Effector CD8-positive, alpha-beta T cell (primary cell): ENCODE measurements around the gene SYT3.

Experiments used
- DNase-seq: peaks from one replicate; lab custom pipeline; 2025; lab: John Stamatoyannopoulos, UW

SYT3 gene

DNA sequence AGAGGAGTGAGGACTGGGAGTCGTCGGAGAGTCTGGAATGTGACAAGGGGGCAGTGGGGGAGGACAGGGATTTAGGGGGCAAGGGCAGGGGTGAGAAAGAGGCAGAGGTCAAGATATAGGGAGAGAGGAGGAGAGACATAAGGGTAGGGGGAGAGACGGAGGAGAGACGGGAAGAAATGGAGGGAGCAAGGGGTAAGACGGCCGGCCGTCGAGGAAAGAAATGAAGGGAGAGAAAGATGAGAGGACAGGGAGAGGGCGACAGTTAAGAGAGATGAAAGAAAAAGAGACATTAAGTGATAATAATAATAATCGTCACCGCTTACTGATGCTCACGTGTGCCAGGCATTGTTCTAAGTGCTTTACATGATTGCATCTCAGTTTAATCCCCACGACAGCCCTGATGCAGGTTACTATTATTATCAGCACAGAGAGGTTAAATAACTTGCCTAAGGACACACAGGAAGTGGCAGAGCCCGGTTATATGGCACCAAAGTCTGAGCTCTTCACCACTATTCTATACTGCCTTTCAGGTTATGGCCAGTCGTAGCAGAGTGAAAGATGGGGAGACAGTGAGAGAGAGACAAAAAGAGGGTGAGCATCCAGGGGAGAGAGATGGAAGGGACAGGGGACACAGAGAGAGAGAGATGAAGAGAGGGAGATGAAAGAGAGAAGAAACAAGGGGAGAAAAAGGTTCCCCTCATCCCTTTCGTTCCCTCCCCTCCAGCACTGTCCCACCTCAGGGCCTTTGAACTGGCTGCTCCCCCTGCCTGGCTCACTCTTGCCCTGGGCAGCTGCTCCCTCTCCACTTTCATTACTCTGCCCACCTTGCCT, 23.2 kb upstream of the SYT3 start:
- no peak for DNase-seq

DNA sequence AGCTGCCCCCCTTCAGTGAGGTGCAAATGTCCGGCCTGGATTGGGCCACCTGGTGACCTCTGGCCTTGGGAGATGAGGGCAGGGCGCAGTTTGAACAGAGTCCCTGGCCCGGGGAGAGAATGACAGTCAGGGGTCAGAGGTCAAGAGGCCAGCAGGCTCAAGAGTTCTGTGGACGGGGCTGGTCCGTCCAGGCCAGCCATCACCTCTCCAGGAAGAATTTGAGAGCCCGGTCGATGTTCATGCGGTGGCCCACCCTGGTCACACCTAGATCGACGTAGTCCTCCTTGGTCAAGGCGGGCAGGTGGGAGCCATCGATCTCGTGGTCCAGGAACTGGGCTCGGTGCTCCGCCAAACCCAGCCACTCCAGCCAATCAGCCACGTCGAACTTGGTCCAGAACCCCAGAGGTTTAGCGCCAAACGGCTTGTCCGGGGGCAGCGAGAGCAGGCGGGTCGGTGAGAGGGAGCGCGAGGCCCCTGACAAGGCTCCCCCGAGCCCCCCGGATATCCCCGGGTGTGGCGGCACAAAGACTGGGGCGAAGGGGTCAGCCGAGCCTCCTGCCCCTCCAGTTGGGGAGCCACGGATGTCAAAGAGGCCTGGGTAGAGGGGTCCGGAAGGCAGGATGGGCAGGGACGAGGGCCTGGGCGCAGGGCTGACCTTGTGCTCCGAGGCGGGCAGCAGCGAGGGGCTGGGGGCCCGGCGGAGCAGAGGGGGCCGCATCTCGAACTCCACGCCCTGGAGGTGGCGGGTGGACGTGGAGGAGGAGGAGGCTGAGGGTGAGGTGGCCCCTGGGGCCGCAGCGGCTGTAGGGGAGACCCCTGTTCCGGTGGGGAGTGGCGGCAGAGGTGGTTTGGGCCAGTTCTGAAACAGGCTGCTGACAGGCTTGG, 22.3 kb upstream of the SYT3 start:
- no peak for DNase-seq

GRCh38 chr19:50661023-50661422, 21.3 kb upstream of the SYT3 start:
- DNase-seq = no peak

GRCh38 chr19:50660088-50660366, 20.3 kb upstream of the SYT3 start:
- no peak for DNase-seq

DNA sequence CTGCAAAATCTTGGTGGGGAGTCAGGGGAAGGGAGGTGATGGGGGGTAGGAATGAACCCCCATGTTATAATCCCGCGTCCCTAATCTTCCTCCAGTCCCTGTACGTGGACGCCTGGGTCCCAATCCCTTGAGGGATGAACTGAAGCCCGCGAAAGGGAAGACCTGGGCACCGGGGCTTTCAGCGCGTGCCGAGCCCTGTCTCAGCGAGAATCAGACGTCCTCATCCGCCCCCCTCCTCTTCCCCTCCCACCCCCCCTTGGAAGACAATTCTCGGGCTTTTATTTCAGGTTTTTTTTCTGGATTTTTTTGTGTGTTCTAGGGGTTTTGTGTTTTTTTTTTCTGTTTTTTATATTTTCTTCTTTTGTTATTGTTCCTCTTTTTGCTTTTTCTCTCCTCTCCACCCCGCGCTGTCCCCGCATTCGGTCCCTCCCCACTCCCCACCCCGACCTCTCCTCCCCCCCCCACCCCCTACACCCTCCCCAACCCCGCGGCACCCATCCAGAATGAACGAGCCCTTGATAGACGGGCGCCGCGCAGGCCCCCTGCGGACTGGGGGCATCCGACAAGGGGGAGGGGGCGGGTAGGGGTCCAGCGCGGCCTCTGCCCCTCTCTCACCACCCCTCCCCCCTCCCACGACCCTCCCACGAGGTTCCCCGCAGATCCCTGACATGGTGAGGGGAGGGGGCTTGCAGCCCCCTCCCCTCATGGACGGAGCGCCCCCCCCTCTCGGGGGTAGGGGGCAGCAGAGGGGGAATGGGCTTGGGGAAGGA, 19.8 kb upstream of the SYT3 start:
- DNase-seq = no peak

DNA sequence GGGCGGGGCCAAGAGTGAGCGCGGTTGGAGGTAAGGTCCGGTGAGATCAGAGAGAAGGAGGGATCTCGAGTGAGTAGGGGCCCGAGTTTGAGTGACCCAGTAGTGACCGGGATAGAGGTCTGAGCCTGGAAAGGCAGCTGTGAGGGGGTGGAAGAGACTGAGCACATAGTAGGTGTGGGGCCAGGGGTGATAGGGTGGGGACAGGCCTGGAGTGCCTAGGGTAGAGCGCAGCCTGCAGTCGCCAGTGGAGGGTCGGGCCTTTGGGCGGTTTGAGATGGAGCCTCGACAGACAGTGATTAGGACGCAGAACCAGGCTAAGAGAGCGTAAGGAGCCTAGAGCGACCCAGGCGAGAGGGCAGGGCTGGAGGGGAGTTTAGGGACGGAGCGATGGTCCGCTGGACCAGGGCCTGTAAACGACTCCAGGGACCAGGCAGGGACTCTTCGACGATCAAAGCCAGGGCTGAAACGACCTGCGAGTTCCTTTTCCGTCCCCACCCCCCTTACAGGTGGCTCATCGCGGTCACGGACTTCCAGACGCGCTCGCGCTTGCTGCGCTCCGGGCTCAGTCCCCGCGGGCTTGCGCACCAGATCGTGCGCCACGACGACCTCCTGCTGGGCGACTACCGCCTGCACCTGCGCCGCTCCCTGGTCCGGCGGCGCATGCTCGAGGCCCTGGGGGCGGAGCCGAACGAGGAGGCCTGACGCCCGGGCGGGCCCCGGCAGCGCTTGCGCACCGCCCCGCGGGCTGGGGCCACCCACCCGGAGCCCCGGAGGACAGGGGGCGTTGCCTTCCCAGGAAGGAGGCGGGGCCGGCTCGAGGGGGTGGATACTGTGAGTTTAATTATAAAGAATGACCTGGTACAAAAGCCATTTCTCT, 19.0 kb upstream of the SYT3 start:
- DNase-seq = peak; percentile 60

DNA sequence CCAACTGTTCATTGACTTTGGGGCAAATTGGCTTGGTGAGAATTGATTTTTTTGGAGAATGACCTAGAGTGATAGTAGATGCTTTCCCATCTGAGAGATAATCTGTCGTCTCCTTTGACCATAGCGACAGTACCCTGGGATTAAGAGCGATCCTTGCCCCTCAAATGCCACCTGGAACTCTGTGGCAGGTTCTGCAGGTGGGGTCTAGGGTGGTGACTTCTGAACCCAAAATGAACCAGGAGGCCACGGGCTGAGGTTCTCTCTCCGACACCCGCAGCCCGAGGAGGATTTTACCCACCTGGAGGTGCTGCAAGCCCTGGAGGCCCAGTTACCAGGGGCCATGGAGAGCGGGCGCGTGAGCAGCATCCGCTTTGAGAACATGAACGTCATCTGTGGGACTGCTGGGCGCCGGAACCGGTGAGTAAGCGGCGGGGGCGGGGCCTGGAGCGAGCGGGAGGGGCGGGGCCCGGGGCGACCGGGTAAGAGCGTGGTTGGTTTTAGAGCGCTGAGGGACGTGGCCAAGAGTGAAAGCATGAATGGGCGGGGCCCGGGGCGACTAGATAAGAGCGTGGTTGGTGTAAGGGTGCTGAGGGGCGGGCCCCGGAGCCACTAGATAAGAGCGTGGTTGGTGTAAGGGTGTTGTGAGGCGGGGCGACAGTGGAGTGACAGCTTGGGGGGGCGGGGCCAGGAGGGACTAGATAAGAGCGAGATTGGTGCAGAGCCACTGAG, 18.2 kb upstream of the SYT3 start:
- peak; percentile 68 for DNase-seq

GRCh38 chr19:50657222-50657669, 17.6 kb upstream of the SYT3 start:
- no peak for DNase-seq

GRCh38 chr19:50654882-50655281, 15.2 kb upstream of the SYT3 start:
- no peak for DNase-seq

GRCh38 chr19:50652722-50653121, 13.0 kb upstream of the SYT3 start:
- DNase-seq = no peak

GRCh38 chr19:50651174-50651573, 11.5 kb upstream of the SYT3 start:
- DNase-seq = no peak

DNA sequence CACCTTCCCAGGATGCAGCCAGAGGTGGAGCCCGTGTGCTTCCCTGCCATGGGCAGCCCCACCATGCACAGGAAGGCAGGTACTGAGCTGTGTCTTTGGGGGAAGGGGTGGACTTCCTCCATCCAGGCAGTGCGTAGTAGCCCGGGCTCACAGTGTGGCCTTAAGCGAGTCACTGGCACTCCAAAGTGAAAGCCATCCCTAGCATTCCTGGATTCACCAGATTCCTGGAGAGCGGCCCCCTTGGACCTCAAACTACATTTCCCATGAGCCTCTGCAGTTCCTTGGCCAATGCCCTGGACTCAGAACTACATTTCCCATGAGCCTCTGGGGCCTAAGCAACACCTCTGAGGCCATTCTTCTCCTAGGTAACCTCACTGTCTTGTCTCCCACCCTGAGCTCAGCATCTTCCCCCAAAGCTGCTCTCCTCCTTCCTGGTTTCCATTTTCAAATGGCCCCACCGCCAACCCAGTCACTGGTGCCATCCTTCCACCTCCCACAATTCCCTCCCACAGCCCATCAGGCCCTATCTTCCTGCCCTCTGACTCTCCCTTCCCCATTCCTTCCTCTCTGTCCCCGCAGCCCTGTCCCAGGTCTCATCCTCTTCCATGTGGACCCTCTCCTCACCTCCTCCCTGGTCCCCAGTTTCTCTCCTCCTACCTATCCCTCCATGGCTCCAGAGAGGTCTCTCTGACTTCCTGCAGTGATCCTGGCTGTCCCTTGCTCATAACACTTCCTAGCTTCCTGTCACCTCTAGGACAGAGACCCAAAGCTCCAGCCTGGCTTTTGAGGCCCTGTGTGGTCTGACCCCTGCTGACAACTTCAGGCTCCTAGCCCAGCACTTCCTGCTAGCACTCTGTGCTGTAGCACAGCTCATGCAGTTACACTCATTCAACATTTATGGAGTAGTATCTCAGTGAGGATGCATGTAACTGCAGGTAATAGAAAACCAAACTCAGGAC, 10.0 kb upstream of the SYT3 start, which contains the start of gene C19orf81:
TSS of gene C19orf81 (plus strand) at position 13 of the 959 bp plus-strand sequence. CDS start at position 13, 0 bp downstream.
- DNase-seq = no peak

GRCh38 chr19:50648659-50649058, 9.0 kb upstream of the SYT3 start:
- DNase-seq = no peak

- DNase-seq = no peak
Observed at GRCh38 chr19:50647879-50648615, 8.4 kb upstream of the SYT3 start.

DNA sequence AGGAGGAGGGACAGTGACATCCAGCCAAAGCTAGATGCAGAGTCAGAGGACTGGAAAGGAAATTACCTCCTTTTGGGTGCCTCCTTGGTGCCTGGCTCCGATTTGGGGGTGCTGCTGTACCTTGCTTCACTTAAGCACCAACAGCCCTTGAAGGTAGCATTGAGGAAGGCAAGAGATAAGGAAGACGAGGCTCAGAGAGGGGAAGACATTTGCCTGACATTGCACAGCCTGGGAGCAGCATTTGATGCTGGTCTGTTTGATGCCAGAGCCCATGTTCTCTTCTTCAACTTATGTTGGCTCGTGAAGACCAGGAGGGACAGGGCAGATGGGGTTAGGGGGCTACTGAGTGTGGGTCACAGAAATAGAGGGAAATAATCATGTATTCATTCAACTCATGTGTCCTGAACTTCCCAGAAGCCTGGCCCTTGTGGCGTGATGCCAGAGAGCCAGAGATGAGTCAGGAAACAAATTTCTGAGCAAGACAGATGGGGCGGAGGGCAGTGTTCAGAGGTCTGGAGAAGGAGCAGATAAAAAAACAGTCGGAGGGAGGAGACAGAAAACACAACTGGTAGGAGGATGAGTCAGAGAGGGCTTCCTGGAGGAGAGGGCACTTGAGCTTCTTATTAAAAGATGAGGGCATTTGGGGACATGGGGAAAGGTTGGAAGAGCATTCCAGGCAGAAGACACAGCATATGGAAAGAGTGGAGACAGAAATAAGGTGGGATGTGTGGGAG, 6.6 kb upstream of the SYT3 start:
- no peak for DNase-seq

GRCh38 chr19:50645107-50645506, 5.4 kb upstream of the SYT3 start:
- DNase-seq = no peak

DNA sequence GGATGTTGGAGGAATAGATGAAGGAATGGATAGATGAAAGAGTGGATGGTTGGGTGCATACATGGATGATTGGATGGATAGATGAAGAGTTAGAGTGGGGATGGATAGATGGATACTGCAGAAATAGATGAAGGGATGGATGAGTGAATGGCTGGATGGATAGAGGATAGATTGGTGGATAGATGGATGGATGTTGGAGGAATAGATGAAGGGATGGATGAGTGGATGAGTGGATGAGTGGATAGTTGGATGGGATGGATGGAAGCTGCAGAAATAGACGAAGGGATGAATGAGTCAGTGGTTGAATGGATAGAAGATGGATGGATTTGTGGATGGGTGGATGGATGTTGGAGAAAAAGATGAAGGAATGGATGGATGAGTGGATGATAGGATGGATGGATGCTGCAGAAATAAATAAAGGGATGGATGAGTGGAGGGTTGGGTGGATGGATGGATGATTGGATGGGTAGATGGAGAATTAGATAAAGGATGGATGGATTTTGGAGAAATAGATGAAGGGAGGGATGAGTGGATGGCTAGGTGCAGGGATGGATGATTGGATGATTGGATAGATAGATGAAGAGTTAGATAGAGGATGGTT, 4.7 kb upstream of the SYT3 start:
- no peak for DNase-seq

GRCh38 chr19:50640368-50640767, 687 bp upstream of the SYT3 start:
- no peak for DNase-seq
